Measurements from ENCODE around the gene SPC24.
"Not testable (repeated sequence)": the region's sequence is repeated elsewhere in the genome, so short reads cannot be mapped to it uniquely, and the experiment has no call there.

The SPC24 gene

DNA sequence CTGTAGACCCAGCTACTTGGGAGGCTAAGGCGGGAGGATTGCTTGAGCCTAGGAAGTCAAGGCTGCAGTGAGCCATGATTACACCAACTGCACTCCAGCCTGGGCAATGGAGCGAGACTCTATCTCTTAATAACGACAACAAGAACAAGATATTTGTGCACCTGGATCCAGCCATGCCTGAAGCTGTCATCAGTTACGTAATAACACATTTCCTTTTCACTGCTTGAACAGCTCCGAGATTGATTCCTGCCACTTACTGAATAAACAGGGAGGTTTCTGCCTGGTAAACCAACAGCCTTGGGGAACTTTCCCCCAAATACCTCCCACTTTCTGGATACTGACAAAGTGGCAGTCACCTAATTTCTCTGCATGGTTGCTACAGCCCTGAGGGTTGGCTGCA lies 36.4 kb upstream of the SPC24 start:
- DNase-seq (ENCODE audit: low spot score) = no peak

DNA sequence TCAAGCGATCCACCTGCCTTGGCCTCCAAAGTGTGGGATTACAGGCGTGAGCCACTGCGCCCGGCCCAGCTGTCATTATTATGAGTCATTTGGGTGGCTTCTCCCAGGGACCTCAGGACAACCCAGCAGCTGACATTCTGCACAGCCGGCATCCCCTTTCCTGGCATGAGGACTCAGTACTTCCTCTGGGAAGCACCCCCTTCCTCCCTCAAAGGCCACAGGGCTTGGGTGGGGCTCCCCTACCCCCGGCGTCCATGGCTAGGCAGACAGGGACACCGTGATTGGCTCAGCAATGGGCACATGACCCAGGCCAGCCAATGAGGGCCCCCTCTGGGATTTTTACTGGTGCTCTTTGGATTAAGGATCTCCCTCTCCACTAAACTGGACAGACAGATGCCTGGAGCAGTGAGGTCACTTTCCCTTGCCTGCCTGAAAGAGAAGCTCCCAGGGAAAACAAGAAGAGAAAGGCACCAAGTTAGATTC lies 35.7 kb upstream of the SPC24 start:
- no peak for DNase-seq (ENCODE audit: low spot score)

DNA sequence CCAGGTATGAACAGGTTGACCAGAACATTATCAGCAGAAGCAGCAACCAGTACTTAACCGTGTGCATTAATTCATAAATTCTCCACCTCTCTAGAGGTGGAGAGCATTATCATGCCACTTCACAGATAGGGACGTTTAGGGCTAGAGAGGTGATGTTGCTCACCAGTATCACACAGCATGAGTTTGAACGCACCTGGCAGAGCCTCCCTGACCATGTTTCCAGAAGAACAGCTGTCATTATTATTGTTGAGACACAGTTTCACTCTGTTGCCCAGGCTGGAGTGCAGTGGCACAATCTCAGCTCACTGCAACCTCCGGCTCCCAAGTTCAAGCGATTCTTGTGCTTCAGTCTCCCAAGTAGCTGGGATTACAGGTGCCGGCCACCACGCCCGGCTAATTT lies 34.9 kb upstream of the SPC24 start:
- DNase-seq (ENCODE audit: low spot score) = no peak

DNA sequence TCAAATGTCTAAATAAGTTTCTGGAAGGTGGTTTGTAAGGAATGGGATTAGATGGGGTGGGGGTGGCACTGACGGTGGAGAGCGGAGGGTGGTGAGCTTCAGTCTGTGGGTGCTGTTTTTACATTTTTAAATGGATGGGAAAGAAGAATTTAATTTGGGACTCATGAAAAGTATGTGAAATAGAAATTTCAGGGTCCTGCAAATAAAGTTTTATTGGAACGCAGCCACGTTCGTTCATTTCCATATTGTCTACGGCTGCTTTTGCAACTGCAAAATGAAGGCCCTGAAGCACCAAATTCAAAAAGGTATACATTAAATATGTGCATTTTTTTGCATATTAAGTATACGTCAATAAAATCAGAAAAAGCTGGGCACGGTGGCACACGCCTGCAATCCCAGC lies 31.9 kb upstream of the SPC24 start:
- DNase-seq (ENCODE audit: low spot score) = no peak

DNA sequence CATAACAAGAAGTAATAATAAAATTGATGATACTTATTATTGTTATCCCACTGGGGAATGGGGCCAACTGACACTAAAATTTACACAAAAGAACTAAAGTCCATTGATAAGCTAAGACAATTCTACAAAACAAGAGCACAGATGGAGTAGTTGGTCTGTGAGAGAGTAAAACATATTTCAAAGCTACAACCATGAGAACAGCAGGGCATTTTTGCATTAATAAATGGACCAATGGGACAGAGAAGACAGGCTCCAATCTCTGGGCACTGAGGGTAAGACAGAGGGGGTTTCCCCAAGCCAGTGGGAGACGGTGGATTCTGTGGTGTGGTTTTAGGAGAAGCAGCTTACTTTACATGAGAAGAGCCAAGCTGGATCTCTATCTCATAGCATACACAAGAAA lies 27.4 kb upstream of the SPC24 start:
- DNase-seq (ENCODE audit: low spot score) = no peak

DNA sequence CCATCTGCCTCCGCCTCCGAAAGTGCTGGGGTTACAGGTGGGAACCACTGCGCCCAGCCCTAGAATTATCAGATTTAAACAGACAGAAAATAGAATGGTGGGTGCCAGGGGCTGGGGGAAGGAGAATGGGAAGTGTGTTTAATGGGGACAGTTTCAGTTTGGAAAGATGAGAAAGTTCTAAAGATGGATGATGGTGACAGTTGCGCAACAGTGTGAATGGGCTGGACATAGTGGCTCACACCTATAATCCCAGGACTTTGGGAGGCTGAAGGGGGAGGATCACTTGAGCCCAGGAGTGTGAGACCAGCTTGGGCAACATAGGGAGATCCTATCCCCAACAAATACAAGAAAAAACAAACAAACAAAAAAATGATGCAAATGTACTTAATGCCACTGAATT lies 25.9 kb upstream of the SPC24 start:
- no peak for DNase-seq (ENCODE audit: low spot score)

DNA sequence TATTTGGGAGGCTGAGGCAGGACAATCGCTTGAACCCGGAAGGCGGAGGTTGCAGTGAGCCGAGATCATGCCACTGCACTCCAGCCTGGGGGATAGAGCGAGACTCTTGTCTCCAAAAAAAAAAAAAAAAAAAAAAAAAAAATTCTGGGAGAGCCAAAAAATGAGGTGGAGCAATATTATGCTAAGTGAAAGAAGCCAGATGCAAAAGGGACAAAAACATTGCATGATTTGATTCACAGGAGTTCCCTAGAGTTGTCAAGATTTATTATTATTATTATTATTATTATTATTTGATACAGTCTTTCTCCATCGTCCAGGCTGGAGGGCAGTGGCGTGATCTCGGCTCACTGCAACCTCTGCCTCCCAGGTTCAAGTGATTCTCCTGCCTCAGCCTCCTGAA lies 25.4 kb upstream of the SPC24 start:
- not testable (repeated sequence) for DNase-seq (ENCODE audit: low spot score)

DNA sequence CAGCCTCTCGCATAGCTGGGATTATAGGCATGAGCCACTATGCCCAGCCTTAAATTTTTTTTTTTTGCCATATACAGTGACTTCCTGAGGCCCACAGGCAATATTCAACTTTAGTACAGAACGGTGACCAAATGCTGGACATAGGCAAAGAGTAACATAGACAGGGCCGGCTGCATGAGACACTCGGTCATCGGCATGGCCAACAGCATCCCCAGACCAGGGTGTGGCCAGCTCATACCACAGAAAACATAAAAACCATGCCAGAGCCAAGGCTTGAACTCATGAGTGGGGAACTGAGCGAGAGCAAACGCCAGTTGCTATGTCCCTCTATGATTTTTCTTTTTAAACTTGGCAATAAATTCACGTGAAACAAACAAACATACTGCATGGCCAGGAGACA lies 24.8 kb upstream of the SPC24 start:
- DNase-seq (ENCODE audit: low spot score) = no peak

DNA sequence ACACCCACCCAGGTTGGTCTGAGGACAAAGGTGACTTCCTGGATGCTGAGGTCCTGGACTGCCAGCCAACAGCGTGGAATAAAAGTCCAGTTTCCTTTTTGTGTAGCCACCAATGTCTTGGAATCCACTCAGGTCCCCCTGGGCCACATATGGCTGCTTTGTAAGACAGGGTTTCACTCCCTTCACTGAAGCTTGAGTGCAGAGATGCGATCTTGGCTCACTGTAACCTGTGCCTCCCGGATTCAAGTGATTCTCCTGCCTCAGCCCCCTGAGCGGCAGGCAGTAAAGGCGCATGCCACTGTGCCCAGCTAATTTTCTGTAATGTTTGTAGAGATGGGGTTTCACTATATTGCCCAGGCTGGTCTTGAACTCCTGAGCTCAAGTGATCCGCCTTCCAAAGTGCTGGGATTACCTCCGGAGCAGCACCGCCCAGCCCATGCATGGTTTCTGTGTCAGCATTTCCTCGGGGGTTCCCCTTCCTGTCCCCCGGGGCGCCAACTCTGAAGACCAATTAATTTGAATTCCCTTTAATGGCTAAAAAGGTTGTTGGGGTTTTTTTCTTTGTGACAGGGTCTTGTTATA lies 24.2 kb upstream of the SPC24 start:
- no peak for DNase-seq (ENCODE audit: low spot score)

DNA sequence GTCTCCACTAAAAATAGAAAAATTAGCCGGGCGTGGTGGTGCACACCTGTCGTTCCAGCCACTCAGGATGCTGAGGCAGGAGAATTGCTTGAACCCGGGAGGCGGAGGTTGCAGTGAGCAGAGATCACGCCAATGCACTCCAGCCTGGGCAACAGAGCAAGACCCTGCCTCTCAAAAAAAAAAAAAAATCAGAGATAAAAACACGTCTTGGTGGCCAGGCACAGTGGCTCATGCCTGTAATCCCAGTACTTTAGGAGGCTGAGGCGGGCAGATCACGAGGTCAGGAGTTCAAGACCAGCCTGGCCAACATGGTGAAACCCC lies 23.5 kb upstream of the SPC24 start:
- not testable (repeated sequence) for DNase-seq (ENCODE audit: low spot score)

DNA sequence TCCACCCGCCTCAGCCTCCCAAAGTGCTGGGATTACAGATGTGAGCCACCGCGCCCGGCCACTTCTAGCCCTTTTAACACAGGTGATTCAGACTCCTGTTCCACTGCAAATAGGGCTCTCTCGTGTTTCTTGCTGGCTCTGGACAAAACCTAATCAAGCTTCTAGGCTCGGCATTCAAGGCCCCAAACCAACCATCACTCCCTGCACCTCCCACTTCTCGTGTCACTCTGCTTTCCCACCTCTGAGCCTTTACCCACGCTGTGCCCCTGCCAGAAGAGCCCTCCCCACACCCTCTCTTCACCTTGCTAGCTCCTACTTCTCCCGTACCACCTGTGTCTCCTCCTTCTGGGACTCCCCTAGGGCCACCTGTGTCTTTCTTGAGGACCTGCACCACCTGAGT lies 22.0 kb upstream of the SPC24 start:
- no peak for DNase-seq (ENCODE audit: low spot score)

DNA sequence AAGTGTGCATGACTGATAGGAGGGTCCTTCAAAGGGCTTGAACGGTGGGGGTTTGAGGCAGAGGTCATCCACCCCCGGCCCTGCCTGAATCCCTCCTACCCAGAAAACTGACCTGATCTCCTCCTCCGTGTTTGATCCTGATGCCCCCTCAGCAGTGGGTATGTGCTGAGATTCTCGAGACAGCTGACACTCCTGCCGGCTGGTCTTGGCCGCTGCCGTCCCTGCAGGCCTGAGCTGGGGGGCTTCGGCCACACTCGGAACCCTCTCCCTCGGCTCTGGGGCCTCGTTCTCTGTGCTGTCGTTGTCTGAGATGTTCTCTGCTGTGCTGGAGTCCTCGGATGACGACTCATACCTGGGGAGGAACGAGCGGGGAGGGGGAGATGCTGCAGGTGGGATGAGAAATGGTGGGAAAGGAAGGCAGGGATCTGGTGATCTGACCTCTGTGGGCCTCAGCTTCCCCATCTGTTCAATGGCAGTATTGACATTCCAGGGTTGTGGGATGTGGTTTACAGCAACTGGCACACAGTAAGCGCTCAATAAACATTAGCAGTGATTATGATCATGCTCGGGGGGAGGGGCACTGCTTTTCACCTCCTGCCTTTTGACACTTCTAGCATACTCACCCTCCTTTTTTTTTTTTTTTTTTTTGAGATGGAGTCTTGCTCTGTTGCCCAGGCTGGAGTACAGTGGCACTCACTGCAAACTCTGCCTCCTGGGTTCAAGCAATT lies 21.0 kb upstream of the SPC24 start:
- DNase-seq (ENCODE audit: low spot score) = no peak

DNA sequence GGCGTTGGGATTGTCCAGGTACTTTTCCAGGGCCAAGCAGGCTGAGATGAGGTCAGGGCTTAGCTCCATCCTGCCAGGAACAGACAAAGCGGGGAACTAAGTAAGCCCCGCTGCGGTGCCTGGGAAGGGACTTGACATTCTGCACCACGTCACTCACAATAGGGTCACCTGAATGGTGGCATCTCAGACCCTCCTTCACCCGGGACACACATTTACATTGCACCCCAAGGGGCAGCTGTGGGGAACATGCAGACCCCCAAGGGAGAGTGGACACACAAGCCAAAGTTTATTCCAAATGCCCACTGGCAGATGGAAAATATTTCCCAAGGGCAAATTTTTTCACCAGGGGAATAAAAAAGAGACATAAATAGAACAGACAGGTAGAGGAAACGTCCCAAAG lies 20.3 kb upstream of the SPC24 start:
- no peak for DNase-seq (ENCODE audit: low spot score)

DNA sequence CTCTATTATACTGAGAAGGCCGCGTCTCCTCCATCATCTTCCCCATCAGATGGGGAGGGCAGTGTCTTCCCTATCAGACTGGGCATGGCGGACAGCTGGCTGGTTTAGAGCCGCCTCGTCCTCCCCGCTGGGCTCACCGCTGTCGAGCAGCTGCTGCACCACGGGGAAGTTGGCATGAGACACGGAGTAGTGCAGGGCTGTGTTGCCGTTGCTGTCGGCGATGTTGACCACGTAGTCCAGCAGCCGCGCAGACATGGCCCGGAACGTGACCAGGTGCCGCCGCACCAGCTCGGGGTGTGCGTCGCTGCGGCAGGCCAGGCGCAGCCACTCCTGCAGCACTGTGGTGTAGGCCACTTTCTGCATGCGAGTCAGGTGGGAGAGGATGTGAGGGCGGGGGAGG lies 18.8 kb upstream of the SPC24 start:
- DNase-seq (ENCODE audit: low spot score) = no peak

DNA sequence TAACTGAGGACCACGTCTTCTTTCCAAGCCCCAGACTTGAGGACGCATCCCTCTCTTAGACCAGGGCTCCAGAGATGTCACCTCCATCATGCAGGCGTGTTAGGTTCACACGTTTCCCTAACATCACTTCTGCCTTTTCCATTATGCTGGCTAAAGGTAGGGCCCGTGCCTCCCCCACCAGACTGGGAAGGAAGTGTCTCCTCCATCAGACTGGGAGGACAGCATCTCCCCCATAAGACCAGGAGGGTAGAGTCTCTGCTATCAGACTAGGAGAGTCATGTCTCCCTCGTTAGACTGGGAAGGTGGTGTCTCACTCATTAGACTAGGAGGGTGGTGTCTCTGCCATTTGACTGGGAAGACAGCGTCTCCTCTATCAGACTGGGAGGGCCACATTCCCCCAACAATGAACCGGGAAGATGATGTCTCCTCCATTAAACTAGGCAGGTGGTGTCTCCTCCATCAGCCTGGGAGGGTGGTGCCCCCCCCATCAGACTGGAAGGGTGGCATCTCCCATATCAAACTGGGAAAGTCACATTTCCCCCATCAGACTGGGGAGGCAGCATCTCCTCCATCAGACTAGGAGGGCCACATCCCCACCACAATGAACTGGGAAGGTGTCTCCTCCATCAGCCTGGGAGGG lies 18.1 kb upstream of the SPC24 start:
- no peak for DNase-seq (ENCODE audit: low spot score)

DNA sequence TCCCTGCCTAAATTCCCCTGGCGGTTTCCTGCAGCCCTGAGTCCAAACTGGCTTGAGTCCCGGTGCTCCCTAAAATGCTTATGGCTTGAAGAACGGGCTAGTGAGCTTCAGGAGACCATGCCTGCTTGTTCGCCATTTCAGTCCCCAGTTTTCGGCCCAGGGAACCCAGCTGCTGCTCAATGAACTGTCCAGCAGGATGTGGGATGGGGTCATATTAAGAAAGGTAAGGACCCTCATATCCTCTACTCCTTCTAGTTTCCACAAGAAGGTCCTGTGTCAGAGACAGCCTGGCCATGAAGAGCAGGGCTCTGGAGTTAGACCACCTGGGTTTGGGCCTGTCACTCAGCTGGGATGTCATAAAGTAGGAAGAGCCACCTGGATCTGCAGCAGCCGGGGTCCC lies 17.0 kb upstream of the SPC24 start:
- DNase-seq (ENCODE audit: low spot score) = no peak

DNA sequence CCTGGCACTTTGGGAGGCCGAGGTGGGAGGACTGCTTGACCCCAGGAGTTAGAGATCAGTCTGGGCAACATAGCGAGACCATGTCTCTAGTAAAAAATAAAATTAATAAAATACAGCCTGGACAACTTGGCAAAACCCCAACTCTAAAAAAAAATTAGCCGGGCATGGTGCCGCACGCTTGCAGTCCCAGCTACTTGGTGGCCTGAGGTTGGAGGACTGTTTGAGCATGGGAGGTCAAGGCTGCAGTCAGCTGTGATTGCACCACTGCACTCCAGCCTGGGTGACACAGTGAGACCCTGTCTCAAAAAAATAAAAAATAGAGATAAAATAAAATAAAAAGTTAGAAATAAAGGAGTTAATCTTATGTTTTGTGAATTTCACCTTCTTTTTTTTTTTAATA lies 15.6 kb upstream of the SPC24 start:
- DNase-seq (ENCODE audit: low spot score) = no peak

DNA sequence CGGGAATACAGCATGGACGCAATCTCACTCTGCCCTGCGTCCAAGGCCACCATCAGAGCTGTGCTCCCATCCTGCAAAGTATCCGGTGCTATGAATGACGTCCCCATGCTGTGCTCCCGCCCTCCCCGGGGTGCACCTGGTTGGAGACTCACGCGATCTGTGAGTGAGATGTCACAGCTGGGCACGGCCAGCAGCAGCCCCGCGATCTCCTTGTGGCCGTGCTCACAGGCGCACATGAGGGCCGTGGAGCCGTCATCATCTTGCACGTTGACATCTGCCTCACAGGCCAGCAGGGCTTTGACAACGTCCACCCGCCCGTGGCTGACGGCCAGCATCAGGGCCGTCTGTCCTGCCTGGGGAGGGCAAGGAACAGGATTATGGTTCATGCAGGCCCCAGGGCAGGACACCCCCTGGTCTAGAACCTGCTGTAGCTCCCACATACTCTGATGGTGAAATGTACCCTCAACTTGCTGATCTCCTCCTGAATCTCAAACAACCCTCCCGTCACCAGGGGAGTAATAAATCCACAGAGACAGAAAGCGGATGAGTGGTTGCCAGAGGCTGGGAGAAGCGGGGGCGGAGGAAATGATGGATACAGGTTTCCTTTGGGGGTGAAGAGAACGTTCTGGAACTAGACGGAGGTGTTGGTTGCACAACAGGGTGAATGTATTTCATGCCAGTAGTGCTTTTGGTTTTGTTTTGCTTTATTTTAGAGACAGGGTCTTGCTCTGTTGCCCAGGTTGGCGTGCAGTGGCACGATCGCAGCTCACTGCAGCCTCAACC lies 14.5 kb upstream of the SPC24 start:
- no peak for DNase-seq (ENCODE audit: low spot score)

DNA sequence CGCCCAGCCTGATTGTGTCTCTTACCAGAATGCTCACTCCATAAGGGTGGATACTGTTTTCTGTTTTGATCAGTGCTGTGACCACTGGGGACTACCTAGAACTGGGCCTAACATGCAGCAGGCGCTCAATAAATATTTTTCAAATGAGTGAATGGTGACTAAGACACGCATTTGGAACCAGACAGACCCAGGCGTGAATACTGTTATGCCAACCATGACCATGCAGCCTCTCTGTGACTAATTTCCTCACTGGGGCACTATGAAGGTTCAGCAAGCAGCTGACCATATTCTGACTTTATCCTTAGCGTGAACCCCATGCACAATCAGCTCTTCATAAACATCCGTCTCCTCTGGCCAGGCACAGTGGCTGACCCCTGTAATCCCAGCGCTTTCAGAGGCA lies 13.0 kb upstream of the SPC24 start:
- DNase-seq (ENCODE audit: low spot score) = no peak

DNA sequence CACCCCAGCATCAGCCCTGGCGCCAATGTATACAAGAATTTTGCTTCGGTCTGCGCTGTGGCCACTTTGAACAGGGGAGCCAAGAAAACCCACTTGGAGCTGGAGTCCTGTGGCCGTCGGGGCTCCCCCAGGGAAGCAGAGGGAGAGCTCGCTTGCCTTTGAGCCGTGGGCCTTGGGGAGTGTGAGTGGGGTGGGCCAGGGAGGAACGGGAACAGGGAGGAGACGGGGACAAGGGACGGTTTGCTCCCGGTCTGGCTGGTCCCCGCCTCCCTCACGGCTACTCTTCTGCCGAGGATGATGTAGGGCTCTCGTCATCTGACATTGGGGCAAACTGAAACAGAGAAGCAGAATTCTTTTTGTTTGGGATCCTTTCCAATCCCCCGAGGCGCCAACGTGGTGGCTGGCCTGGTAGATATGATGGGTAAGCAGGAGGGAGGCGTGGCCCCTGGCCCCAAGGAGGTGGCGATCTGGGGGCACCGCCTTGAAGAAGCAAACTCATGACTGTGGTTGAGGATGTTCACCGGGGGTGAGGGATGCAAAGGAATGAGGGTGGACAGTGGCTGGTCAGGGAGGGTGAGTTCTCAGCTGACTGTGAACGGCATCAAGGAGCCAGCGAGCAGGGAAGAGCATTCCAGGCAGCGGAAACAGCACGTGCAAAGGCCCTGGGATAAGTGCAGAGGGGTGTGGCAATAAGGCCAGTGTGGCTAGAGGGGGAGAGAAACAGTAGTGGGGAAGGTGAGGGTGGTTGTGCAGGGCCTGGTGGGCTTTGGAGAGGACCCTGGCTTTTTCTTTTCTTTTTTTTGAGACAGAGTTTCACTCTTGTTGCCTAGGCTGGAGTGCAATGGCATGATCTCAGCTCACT lies 10.9 kb upstream of the SPC24 start:
- no peak for DNase-seq (ENCODE audit: low spot score)

DNA sequence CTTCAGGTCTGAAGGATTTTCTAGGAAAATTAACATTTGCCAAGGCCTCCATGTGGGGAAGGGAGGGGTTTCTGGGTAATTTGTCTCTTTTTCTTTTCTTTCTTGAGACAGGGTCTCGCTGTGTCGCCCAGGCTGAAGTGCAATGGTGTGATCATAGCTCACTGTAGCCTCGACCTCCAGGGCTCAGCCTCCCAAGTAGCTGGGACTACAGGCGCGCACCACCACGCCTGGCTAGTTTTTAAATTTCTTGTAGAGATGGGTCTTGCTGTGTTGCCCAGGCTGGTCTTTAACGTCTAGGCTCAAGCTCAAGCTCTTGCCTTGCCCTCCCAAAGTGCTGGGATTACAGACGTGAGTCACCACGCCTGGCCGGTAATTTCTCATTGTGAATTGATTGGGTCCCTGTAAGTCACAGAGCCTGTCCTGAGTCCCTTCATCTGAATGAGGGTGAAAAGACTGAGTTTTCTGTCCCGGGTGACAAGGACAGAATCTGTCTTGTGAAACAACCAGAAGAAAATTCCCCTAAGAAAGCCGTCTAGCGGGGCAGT lies 10.0 kb upstream of the SPC24 start:
- no peak for DNase-seq (ENCODE audit: low spot score)
